Stimulated activated naive CD8-positive, alpha-beta T cell treated with anti-CD3 and anti-CD28 coated beads, Interleukin-15, amount 100 ng/mL, for 72 hours (primary cell): Measurements from ENCODE around the gene GPAM.
A peak's percentile ranks its signal among the peaks of the same experiment; 100 is the strongest.
"Not testable (repeated sequence)": the region's sequence is repeated elsewhere in the genome, so short reads cannot be mapped to it uniquely, and the experiment has no call there.

Experiments used
- ATAC-seq: fragments of 150-1000 bp; cut with Tn5 transposase; 2 replicates; pipeline ENCODE4 v1.10.0; 2021; ENCODE audit warnings: mild to moderate bottlenecking, moderate library complexity
- DNase-seq, 2 donors: peaks; one replicate each; pipeline ENCODE4 v3.0.0; 2021 to 2022
- H3K27ac Mint-ChIP-seq, 2 donors: one replicate each; pipeline ENCODE4 v1.8.0; 2022; ENCODE audit warnings: mild to moderate bottlenecking in 2 of 2, mixed read lengths in 2 of 2, moderate library complexity in 2 of 2
- H3K27me3 Mint-ChIP-seq: one replicate; pipeline ENCODE4 v1.8.0; 2022; ENCODE audit warnings: mixed read lengths
- H3K4me1 Mint-ChIP-seq: one replicate; pipeline ENCODE4 v1.8.0; 2022; ENCODE audit warnings: mild to moderate bottlenecking, mixed read lengths
- H3K4me3 Mint-ChIP-seq, 2 donors: one replicate each; pipeline ENCODE4 v1.8.0; 2022; ENCODE audit warnings: mild to moderate bottlenecking in 2 of 2, mixed read lengths in 2 of 2, moderate library complexity in 1 of 2
- H3K9me3 Mint-ChIP-seq, 2 donors: one replicate each; pipeline ENCODE4 v1.8.0; 2022; ENCODE audit warnings: mixed read lengths in 2 of 2

The GPAM gene

DNA sequence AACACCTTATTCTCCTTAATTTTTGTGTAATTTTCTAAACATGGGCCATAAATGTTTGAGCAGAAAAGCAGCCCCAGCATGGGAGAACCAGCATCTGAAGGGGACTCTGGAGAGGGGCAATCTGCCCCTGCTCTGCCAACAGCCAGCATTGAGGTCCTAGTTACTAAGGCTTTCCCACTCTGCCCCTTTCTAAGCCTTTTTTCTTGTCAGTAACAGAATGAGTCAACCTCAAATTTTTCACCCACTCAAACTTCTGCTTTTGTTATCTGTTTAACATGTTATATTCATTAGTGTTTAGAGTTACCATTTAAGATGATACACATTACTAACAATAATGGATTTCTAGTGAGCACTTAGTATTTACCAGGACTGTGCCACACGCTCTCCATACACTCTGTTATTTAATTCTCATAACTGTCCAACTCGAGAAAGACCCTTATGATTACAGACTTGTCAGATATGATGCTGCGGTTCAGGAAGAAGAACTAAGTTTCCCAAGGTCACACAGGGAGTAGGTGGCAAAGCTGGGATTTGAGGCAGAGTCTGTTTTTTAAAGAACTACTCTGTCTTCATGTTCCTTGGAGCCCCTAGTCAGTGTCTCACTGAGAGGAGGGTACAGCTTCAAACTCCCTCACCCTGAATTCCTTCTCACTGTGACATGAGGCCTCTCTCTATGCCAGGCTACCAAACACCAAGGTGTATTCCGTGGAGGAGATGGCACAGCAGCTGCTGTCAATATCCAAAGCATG lies 19.9 kb upstream of the GPAM start:
- peak overlapping the region in 1 of 2 donors; percentile 8 for H3K27ac Mint-ChIP-seq

GRCh38 chr10:112202561-112203241 lies 19.1 kb upstream of the GPAM start:
- H3K9me3 Mint-ChIP-seq = no peaks in the 10 kb centered on the region
- H3K27me3 Mint-ChIP-seq = peaks cover 41% of the 10 kb centered on the region
- no peak overlapping the region for H3K4me3 Mint-ChIP-seq
- DNase-seq (no peak), ATAC-seq (peak; percentile 52)
- H3K27ac Mint-ChIP-seq = no peak overlapping the region
- peaks cover 11% of the 10 kb centered on the region for H3K4me1 Mint-ChIP-seq

More for the DNA sequence above, 19.9 kb upstream of the GPAM start:
- Mint-ChIP-seq H3K4me1 (peaks cover 11% of the 10 kb centered on the region), H3K27me3 (peaks cover 44% of the 10 kb centered on the region), H3K9me3 (no peaks in the 10 kb centered on the region), H3K4me3 (no peak overlapping the region)
- DNase-seq (no peak), ATAC-seq (no peak)

GRCh38 chr10:112202076-112202475 lies 18.5 kb upstream of the GPAM start:
- Mint-ChIP-seq H3K27ac (no peak overlapping the region), H3K4me3 (no peak overlapping the region)
- no peak for ATAC-seq

DNA sequence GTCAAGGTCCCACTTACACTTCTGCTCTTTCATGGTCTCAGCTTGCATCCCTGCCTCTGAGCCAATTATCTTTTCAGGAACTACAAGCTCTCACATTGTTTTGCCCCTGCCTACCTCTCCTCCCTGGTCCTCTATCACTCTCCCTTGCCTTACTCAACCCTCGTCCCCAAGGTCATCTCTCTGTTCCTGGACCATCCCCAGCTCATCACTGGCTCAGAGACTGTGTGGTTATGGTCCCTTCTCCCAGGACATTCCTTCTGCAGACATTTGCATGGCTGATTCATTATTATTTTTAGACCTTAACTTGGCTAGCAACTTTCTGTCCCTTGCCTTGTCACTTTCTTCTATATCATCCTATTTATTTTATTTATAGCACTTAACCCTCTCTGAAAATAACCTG lies 17.8 kb upstream of the GPAM start:
- H3K4me3 Mint-ChIP-seq = no peak overlapping the region
- no peak overlapping the region for H3K27ac Mint-ChIP-seq
- no peaks in the 10 kb centered on the region for H3K9me3 Mint-ChIP-seq
- H3K4me1 Mint-ChIP-seq = peaks cover 11% of the 10 kb centered on the region
- ATAC-seq (no peak), DNase-seq (no peak)
- H3K27me3 Mint-ChIP-seq = peaks cover 41% of the 10 kb centered on the region

More at GRCh38 chr10:112202076-112202475, 18.5 kb upstream of the GPAM start:
- no peak for DNase-seq
- Mint-ChIP-seq H3K4me1 (peaks cover 11% of the 10 kb centered on the region), H3K9me3 (no peaks in the 10 kb centered on the region), H3K27me3 (peaks cover 41% of the 10 kb centered on the region)

DNA sequence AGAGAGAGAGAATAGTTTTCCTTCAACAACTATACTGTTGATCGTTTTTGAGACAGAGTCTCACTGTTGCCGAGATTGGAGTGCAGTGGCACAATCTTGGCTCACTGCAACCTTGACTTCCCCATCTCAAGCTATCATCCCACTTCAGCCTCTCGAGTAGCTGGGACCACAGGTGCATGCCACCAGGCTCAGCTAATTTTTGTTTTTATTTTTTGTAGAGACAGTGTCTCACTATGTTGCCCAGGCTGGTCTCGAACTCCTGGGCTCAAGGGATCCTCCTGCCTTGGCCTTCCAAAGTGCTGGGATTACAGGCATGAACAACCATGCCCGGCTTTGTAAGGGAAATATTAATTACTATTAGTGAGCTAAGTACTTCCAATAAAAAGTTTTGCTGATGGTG lies 16.7 kb upstream of the GPAM start:
- not testable (repeated sequence) for H3K4me3 Mint-ChIP-seq, ATAC-seq, H3K27ac Mint-ChIP-seq, H3K9me3 Mint-ChIP-seq, DNase-seq
- Mint-ChIP-seq H3K27me3 (peaks cover 41% of the 10 kb centered on the region), H3K4me1 (peaks cover 11% of the 10 kb centered on the region)

DNA sequence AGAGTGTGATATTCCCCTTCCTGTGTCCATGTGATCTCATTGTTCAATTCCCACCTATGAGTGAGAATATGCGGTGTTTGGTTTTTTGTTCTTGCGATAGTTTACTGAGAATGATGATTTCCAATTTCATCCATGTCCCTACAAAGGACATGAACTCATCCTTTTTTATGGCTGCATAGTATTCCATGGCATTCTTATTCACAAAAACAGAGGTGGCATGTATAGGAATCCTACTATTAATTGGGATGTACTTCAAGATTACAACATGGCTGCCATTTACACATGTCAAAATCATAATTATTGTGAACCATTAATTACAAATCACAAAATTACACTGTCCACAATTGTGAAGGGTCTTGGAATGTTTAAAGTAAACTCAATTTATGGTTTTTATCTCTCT lies 14.1 kb upstream of the GPAM start:
- not testable (repeated sequence) for H3K4me3 Mint-ChIP-seq, H3K4me1 Mint-ChIP-seq, ATAC-seq, H3K27ac Mint-ChIP-seq, DNase-seq, H3K9me3 Mint-ChIP-seq
- H3K27me3 Mint-ChIP-seq = peaks cover 21% of the 10 kb centered on the region

- Mint-ChIP-seq H3K4me1 (no peaks in the 10 kb centered on the region), H3K4me3 (no peak overlapping the region), H3K9me3 (no peaks in the 10 kb centered on the region), H3K27ac (no peak overlapping the region), H3K27me3 (no peaks in the 10 kb centered on the region)
- DNase-seq = no peak
- no peak for ATAC-seq
Measured at GRCh38 chr10:112195224-112195623, 11.7 kb upstream of the GPAM start.

DNA sequence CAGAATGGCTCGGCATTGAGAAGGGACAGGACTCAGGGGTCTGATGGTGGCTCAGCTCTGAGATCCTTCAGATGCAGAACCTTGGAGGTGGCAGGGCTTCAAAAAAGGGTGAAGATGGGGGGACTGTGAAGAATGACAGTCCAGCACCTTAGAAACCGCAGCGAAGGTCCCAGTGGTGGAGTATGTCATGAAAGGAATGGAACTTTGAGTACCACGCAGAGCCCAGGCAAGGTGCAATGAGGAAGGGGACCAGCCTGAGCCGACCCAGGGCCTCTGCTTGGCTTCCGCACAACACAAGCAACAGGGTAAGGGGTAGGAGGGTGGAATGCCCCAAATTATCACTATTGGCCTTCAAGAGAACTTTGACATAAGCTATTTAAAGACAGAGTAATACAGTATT lies 8.2 kb upstream of the GPAM start:
- DNase-seq (no peak), ATAC-seq (no peak)
- peaks cover 0 to 3% of the 10 kb centered on the region in 2 donors for H3K9me3 Mint-ChIP-seq
- H3K27ac Mint-ChIP-seq = no peak overlapping the region
- H3K27me3 Mint-ChIP-seq = no peaks in the 10 kb centered on the region
- no peaks in the 10 kb centered on the region for H3K4me1 Mint-ChIP-seq
- H3K4me3 Mint-ChIP-seq = no peak overlapping the region

- DNase-seq (no peak), ATAC-seq (no peak)
- no peaks in the 10 kb centered on the region for H3K27me3 Mint-ChIP-seq
- H3K4me3 Mint-ChIP-seq = no peak overlapping the region
- no peaks in the 10 kb centered on the region for H3K4me1 Mint-ChIP-seq
- no peak overlapping the region for H3K27ac Mint-ChIP-seq
- H3K9me3 Mint-ChIP-seq = peaks cover 0 to 7% of the 10 kb centered on the region in 2 donors
Measured at GRCh38 chr10:112191041-112191590, 7.6 kb upstream of the GPAM start.

- no peaks in the 10 kb centered on the region for H3K27me3 Mint-ChIP-seq
- ATAC-seq = no peak
- peaks cover 6 to 19% of the 10 kb centered on the region in 2 donors for H3K9me3 Mint-ChIP-seq
- H3K27ac Mint-ChIP-seq = no peak overlapping the region
- no peak overlapping the region for H3K4me3 Mint-ChIP-seq
- H3K4me1 Mint-ChIP-seq = peaks cover 13% of the 10 kb centered on the region
- no peak for DNase-seq
Measured at GRCh38 chr10:112189465-112189864, 5.9 kb upstream of the GPAM start.

DNA sequence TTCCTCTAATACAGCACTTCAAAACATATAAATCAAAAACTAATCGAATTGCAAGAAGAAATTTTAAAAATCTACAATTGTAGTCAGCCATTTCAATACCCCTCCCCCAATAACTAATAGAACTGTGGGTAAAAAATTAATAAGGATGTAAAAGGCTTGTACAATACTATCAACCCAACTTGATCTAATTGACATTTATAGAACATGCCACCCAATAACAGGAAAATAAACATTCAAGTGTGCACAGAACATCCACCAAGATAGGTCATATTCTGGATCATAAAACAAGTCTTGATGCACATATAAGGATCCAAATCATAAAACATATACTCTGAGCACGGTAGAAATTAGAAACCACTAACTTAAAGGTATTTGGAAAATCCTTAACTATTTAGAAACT lies 4.0 kb upstream of the GPAM start:
- H3K9me3 Mint-ChIP-seq = peaks cover 6 to 19% of the 10 kb centered on the region in 2 donors
- H3K4me3 Mint-ChIP-seq = no peak overlapping the region
- DNase-seq = no peak
- peaks cover 29% of the 10 kb centered on the region for H3K4me1 Mint-ChIP-seq
- no peak overlapping the region for H3K27ac Mint-ChIP-seq
- no peaks in the 10 kb centered on the region for H3K27me3 Mint-ChIP-seq
- ATAC-seq = no peak

DNA sequence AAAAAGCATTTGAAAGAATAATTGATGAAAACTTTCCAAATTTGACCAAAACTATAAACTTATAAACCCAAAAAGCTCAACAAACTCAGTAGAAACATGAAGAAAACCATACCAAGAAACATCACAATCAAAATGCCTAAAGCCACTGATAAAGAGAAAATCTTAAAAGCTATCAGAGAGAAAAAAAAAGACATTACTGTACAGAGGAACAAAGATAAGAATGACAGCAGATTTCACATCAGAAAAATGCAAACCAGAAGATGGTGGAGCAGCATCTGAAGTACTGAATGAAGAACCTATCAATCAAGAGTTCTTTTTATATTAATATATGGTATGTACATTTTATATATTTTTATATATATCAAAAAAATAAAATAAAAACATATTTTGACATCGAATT lies 2.4 kb upstream of the GPAM start:
- Mint-ChIP-seq H3K4me1 (peaks cover 34% of the 10 kb centered on the region), H3K4me3 (no peak overlapping the region), H3K27me3 (no peaks in the 10 kb centered on the region), H3K27ac (no peak overlapping the region), H3K9me3 (peaks cover 6 to 19% of the 10 kb centered on the region in 2 donors)
- DNase-seq (no peak), ATAC-seq (no peak)

DNA sequence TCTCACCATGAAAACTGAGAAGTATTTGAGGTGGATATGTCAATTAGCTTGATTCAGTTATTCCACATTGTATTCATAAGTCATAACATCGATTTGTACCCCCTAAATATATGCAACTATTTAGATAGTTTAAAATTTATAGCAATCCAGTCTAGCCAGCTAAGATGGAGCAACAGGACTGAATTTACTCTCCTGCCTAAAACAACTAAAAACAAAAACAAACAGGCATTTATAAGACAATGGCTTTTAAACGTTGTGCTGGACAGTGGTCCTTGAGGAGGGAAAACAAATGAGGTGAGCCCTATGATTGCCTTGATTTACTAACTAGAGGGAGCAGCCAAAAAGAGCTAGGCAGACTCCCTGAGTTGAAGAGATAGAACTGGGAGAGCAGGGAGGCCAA lies 814 bp upstream of the GPAM start:
- Mint-ChIP-seq H3K4me1 (peaks cover 34% of the 10 kb centered on the region), H3K4me3 (peak overlapping the region; percentile 34 to 93), H3K27ac (peak overlapping the region in 1 of 2 donors; percentile 43), H3K27me3 (no peaks in the 10 kb centered on the region), H3K9me3 (peaks cover 6 to 19% of the 10 kb centered on the region in 2 donors)
- no peak for ATAC-seq
- no peak for DNase-seq

- H3K9me3 Mint-ChIP-seq = peaks cover 6 to 19% of the 10 kb centered on the region in 2 donors
- DNase-seq (no peak), ATAC-seq (no peak)
- no peaks in the 10 kb centered on the region for H3K27me3 Mint-ChIP-seq
- H3K4me3 Mint-ChIP-seq = peak overlapping the region; percentile 93 to 97
- peak overlapping the region; percentile 97 to 99 for H3K27ac Mint-ChIP-seq
- peaks cover 34% of the 10 kb centered on the region for H3K4me1 Mint-ChIP-seq
Measured at GRCh38 chr10:112184052-112184371, 447 bp upstream of the GPAM start.

- ATAC-seq = no peak
- no peaks in the 10 kb centered on the region for H3K27me3 Mint-ChIP-seq
- peak overlapping the region; percentile 93 to 97 for H3K4me3 Mint-ChIP-seq
- DNase-seq = no peak
- H3K9me3 Mint-ChIP-seq = peaks cover 6 to 19% of the 10 kb centered on the region in 2 donors
- H3K27ac Mint-ChIP-seq = peak overlapping the region in 1 of 2 donors; percentile 97
- peaks cover 34% of the 10 kb centered on the region for H3K4me1 Mint-ChIP-seq
Measured at GRCh38 chr10:112182784-112183328, 709 bp downstream of the GPAM start.

DNA sequence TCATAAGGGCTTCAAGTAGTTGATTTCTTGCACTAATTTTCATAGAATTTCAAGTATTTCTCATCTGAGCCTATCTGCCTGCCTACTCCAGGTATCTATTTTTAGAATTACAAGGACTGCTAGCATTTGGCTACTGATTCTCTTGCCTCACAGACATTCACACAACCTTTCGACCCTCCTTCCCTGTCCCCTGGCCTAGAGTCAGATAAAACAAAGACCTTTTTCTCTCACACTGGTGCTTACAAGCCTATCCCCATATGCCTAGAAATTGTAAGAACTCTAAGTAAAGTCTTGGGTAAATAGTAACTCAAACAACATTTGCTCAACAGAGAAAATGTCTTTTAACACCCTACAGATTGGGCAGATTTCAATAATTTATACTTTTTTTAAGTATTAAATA lies 6.3 kb downstream of the GPAM start:
- Mint-ChIP-seq H3K27ac (no peak overlapping the region), H3K27me3 (no peaks in the 10 kb centered on the region)

More for the DNA sequence above, 6.3 kb downstream of the GPAM start:
- Mint-ChIP-seq H3K4me1 (peaks cover 4% of the 10 kb centered on the region), H3K4me3 (no peak overlapping the region), H3K9me3 (no peaks in the 10 kb centered on the region)
- DNase-seq = no peak
- ATAC-seq = no peak
